Hepatocyte (in vitro differentiated cells): ENCODE data around the gene RAPGEFL1.

Experiments
- EZH2 ChIP-seq: fragments of 200-600 bp; sonication (generic); IDR thresholded peaks from 2 replicates; pipeline ENCODE4 v1.6.1; 2016; ENCODE audit warnings: antibody characterized with exemption, mild to moderate bottlenecking, borderline replicate concordance
- EZH2phosphoT487 ChIP-seq: fragments of 200-600 bp; sonication (generic); IDR thresholded peaks from one replicate; pipeline ENCODE4 v1.6.1; 2018; ENCODE audit warnings: antibody characterized with exemption, mild to moderate bottlenecking, low read depth, moderate library complexity; ENCODE audit not compliant: unreplicated experiment, severe bottlenecking
- TF ChIP-seq, protein P1 (sequence below): fragments of 200-600 bp; sonication (generic); IDR thresholded peaks from 2 replicates; pipeline ENCODE4 v1.5.1; 2016; ENCODE audit warnings: antibody characterized with exemption, mild to moderate bottlenecking; ENCODE audit not compliant: poor library complexity

DNA sequence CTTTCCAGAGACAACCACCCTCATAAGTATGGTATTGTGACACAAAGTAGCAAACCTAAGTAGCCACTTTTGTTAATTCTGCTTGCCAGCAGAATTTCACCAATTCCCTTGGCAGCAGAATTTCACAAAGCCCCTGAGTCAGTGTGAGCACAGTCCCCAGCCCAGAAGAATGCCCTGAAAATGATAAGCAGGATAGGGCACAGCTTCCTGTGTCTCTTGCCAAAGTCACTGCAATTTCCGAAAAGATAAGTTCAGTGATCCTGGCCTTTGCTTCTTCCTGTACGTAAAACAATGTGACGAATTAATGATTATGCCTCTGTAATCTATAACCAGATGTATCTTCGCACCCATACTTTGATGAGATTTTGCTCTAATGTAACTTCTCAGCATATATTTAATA lies 25.9 kb downstream of the RAPGEFL1 start:
- TF ChIP-seq, protein P1, sequence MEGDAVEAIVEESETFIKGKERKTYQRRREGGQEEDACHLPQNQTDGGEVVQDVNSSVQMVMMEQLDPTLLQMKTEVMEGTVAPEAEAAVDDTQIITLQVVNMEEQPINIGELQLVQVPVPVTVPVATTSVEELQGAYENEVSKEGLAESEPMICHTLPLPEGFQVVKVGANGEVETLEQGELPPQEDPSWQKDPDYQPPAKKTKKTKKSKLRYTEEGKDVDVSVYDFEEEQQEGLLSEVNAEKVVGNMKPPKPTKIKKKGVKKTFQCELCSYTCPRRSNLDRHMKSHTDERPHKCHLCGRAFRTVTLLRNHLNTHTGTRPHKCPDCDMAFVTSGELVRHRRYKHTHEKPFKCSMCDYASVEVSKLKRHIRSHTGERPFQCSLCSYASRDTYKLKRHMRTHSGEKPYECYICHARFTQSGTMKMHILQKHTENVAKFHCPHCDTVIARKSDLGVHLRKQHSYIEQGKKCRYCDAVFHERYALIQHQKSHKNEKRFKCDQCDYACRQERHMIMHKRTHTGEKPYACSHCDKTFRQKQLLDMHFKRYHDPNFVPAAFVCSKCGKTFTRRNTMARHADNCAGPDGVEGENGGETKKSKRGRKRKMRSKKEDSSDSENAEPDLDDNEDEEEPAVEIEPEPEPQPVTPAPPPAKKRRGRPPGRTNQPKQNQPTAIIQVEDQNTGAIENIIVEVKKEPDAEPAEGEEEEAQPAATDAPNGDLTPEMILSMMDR, result no peak
- TF ChIP-seq EZH2, result no peak
- no peak for TF ChIP-seq EZH2phosphoT487
